Measurements from ENCODE around the gene PKNOX2.

Gene PKNOX2

DNA sequence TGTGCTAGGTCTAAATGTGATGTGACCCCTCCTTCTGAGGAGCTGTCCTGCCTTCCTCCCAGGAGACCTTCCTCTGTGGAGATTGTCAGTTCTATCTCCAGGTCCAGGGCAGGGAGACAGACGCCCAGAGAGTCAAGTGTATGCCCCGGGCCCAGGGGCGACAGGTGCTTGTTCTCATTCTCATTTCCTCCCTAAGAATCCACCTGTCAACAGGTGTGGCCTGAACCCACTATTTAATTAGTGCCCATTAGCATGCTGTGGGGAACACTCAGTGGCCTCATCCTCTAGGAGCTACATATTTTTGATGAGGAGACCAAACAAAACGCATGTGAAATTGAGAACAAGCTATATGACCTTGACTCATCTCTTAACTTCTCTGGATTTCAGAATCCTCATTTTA lies 9.5 kb downstream of the PKNOX2 start:
- DNase-seq = no peak

DNA sequence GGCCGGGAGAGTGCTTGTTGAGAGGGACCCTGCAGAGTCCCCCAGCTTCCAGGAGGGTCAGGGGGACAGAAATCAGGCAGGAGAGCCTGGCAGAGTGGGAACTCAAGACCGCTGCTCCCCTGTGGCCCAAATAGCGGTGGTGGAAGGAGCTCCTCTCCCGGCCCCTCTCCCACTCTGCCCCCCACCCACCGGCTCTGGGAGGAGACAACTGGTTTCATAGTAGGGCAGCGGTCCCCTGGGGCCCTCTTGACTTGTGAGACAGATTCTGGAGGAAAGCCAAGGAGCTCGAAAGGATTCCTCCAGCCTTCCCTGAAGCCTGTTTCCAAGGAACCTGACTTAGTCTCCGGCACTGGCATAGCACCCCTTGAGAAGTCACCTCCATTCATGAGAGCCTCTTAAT lies 10.1 kb downstream of the PKNOX2 start:
- no peak for DNase-seq

DNA sequence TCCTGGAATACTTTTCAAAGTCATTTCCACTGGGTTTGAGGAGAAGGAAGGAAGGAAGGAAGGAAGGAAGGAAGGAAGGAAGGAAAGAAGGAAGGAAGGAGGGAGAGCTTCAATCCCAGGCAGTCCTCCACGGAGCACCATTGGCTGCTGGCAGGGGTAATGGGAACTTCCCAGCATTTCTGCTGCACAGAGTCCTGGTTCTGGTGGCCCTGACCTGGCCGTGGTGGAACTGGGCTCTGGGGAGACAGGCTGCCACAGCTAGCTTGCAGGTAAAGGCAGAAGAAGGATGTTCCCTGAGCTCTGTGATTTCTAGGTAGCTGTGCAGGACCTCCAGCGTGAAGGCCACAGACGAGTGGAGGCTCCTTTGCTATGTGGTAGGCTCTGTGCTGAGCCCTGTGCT lies 10.6 kb downstream of the PKNOX2 start:
- no peak for DNase-seq

- no peak for DNase-seq
These were observed 11.5 kb downstream of the PKNOX2 start for GRCh38 chr11:125175896-125176575.

GRCh38 chr11:125176866-125177265 lies 12.3 kb downstream of the PKNOX2 start:
- DNase-seq = no peak

DNA sequence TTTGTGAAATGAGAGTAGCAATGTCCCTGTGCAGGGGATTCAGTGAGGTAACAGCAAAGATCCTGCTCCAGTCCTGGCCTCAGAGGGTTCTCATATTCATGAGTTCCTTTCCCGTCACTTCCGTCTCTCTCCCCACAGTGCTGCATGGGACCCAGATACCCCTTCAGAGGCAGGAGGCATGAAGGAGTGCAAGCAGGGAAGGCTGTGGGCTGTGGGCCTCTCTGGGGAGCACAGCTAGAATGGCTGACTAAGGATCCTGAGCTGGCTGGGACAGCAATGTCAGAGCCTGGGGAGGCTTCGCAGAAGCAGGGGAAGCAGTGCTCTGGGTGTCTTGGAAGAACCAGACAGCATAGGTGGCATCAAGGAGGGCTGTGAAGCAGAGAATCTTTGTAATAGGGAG lies 13.0 kb downstream of the PKNOX2 start:
- DNase-seq = no peak

- no peak for DNase-seq
These were observed 14.8 kb downstream of the PKNOX2 start for GRCh38 chr11:125179346-125179745.

- no peak for DNase-seq
These were observed 15.3 kb downstream of the PKNOX2 start for GRCh38 chr11:125179895-125180294.

DNA sequence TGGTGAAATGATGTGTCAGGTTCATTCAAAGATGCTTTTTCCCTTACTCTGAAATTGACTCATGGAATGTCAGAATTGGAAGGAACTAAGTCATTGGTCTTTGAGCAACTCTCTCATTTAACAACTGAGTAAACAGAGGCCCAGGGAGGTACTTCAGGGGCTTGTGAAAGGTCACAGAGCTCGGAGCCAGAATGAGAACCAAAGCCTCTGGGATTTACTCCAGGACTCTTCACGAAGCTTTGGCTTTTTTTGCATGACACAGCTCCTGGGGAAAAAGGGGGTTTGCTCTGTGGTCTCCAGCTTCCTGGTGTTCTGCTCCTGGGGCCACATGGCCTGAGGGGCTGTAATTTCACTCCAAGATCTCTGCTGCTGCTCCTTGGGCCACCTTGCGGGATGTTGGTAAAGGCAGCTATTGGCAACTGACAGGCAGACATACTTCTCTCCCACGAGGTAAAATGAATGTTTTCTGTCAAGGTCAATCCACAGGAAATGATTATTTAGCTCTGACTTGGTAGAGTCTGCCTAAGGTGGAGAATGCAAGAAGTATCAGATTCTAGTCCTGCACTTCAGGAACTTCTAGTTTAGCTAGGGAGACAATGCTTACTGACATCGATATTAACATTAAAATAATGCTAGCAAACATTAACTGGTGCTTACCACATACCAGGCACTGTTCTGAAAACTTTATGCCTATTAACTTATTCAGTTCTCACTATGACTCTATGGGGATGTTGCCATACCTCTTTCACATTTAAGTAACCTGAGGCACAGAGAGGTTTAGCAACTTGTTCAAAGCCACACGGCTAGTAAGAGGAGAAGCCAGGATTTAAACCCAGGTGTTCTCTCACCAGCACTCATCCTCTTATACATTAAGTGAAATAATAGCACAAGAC lies 16.1 kb downstream of the PKNOX2 start:
- no peak for DNase-seq

- no peak for DNase-seq
These were observed 18.0 kb downstream of the PKNOX2 start for GRCh38 chr11:125182573-125182972.

- no peak for DNase-seq
These were observed 19.1 kb downstream of the PKNOX2 start for GRCh38 chr11:125183641-125184040.

- no peak for DNase-seq
These were observed 23.5 kb downstream of the PKNOX2 start for GRCh38 chr11:125188021-125188420.

GRCh38 chr11:125190566-125190965 lies 26.0 kb downstream of the PKNOX2 start:
- DNase-seq = no peak

DNA sequence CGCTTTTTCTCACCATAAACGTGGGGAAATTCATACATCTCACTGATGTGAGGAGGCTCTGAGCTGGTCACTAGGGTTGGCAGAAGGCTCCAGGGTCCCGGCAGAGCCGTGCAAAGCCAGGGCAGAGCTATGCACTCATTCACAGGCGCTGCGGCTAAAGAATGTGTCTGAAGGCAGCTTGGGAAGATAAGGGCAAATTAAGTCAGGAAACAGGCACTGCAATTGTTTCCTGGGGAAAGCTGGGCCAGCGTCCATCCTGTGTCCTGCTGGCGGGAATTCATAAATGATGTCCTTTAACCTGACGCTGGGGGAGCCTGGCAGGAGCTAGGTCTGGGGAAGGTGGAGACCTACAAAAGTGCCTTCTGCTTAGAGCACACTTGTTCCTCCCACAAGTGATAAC lies 27.6 kb downstream of the PKNOX2 start:
- DNase-seq = no peak

DNA sequence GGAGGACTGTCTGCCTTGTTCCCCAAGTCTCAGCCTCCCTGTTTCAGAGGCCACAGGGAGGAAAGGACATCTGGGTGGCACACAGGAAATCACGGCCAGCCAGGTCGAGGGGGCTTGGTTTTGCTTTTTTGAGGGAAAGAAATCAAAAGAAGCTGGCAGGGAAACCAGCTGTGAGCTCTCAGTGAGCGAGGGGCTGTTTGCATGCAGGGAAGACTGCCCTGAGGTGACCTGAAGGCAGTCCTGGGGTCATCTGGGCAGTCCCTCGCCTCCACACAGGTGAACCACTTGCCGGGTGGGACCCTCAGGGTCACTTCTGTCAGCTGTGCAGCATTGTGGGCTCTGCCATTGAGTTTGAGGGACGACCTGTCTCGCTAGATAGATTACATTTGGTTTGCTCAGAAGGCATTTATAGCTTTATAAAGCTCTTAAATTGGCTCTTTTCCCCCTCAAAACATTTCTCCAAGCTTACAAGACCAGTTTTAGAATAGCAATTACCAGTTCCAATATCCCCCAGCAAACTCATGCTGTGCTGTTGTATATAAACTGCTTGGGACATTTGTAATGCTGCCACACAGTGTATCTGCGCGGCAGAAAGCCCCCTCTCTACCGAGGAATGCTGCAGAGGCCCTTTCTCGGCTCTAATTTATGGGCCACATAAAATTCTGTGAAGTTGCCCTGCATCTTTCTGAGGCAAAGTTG lies 28.3 kb downstream of the PKNOX2 start:
- DNase-seq = no peak

- no peak for DNase-seq
These were observed 28.8 kb downstream of the PKNOX2 start for GRCh38 chr11:125193416-125193726.

- DNase-seq = no peak
These were observed 29.3 kb downstream of the PKNOX2 start for GRCh38 chr11:125193841-125194240.

GRCh38 chr11:125199915-125200314 lies 35.4 kb downstream of the PKNOX2 start:
- no peak for DNase-seq

DNA sequence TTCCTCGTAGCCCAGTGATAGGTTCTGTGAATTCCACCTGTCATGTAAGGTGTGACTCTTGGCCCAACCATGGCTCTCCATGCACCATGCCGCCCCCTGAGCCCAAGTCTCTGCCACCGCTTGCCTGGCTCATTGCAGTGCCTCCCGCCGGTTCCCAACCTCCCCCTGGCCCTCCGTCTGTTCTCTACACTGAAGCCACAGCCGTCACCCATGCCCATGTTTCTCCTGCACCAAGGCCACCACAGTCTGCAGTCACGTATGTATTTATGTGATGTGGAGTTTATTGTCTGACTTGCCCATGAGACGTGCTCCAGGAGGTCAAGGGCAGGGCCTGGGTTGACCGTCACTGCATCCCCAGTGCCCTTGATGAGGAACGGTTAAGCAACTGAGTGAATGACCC lies 35.9 kb downstream of the PKNOX2 start:
- no peak for DNase-seq

GRCh38 chr11:125201525-125202141 lies 37.1 kb downstream of the PKNOX2 start:
- no peak for DNase-seq

DNA sequence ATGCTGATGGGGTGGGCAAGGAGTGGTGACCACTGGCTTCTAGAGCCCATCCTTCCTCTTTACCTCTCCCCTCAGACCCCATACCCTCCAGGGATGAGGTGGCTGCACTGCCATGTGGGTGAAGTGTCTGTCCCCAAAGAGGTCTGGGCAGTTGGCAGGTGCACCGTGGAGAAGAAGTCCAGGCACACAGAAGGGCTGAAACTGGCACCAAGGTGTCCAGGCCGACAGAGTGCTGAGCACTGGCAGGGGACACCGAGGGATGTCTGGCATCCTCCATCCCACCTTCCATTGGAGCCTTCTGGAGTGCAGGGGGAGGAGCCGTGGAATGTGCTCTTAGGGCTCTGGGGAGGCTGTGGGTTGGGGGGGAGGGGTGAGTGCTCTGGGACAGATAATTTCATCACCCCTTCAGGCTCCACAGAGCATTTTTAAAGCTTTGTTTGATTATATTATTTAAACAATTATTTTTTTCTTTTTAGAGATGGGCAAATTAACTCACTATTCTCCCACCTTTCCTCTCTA lies 37.9 kb downstream of the PKNOX2 start:
- no peak for DNase-seq

GRCh38 chr11:125202977-125203376 lies 38.4 kb downstream of the PKNOX2 start:
- DNase-seq = no peak

DNA sequence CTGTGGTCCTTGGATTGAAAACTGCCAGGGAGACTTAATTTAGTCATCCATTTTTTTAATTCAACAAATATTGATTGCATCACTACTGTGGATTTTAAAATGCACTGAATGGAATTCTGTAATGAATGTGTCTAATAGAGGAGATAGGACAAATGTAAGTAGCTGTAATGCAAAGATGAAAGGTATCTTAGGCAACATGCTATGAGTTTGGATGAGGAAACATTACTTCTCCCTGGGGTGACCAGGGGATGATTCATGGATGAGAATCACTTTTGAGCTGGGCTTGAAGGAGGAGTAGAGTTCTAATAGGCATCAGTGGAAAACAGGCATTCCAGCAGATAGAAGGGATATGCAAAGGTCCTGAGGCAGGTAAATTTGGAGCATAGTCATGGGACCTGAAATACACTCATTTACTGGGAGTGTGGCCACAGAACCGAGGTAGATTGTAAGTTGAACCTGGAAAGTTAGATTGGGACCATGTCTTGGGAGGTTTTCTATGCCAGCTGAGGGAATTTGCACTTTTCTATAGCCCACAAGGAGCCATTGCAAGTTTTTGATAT lies 43.4 kb downstream of the PKNOX2 start:
- no peak for DNase-seq
